OCI-LY7 (cell line): Measurements from ENCODE around the gene KCMF1. TPM values are rescaled to one million over a fixed set of nuclear protein-coding genes. Genes with fewer than 3 reads are reported as not detected.
A peak's percentile ranks its signal among the peaks of the same experiment; 100 is the strongest.

Experiments used
- BruUV-seq: library from RNA; stranded (reverse); fragments of 400-500 nt; replicated peaks from 2 replicates; lab custom pipeline; 2021; lab: Mats Ljungman, UMichigan
- CTCF ChIA-PET: fragments of 300-600 bp; sonication (Branson Sonifier 250); formaldehyde crosslinking; loops from one replicate; lab custom pipeline; 2022; ENCODE audit warnings: antibody characterized with exemption; ENCODE audit not compliant: unreplicated experiment; lab: Charles Lee
- POLR2A ChIA-PET: fragments of 300-600 bp; sonication (Branson Sonifier 250); formaldehyde crosslinking; loops from one replicate; lab custom pipeline; 2022; ENCODE audit warnings: antibody characterized with exemption; lab: Charles Lee
- DNase-seq: peaks from one replicate; pipeline ENCODE4 v3.0.0-alpha.2; 2015; ENCODE audit warnings: low spot score
- H2AFZ ChIP-seq: fragments of 200-600 bp; sonication (generic), shearing (Covaris generic); 2 replicates; pipeline ENCODE4 v1.6.1; 2014; ENCODE audit warnings: mild to moderate bottlenecking, antibody characterized with exemption, low read length, moderate library complexity
- H3K27ac ChIP-seq: fragments of 200-600 bp; sonication (generic); 2 replicates; pipeline ENCODE4 v1.5.1; 2014; ENCODE audit warnings: mixed run types, low read depth, mild to moderate bottlenecking, moderate library complexity, low read length, inconsistent platforms; ENCODE audit not compliant: poor library complexity, severe bottlenecking
- H3K36me3 ChIP-seq: fragments of 200-600 bp; sonication (generic); 2 replicates; pipeline ENCODE4 v1.6.1; 2014; ENCODE audit warnings: mild to moderate bottlenecking, antibody characterized with exemption, low read length, moderate library complexity, mixed read lengths; ENCODE audit not compliant: insufficient read depth
- H3K4me1 ChIP-seq: fragments of 200-600 bp; sonication (generic); 2 replicates; pipeline ENCODE4 v1.5.1; 2014; ENCODE audit warnings: mild to moderate bottlenecking, low read length; ENCODE audit not compliant: insufficient read depth, poor library complexity, severe bottlenecking
- H3K4me2 ChIP-seq: fragments of 200-600 bp; sonication (generic); 2 replicates; pipeline ENCODE4 v1.6.1; 2014; ENCODE audit warnings: mild to moderate bottlenecking, low read length
- H3K4me3 ChIP-seq: fragments of 200-600 bp; sonication (generic); 2 replicates; pipeline ENCODE4 v1.5.1; 2014; ENCODE audit warnings: mild to moderate bottlenecking, low read depth, low read length; ENCODE audit not compliant: poor library complexity, severe bottlenecking
- H3K79me2 ChIP-seq: fragments of 200-600 bp; sonication (generic); 2 replicates; pipeline ENCODE4 v1.6.1; 2016; ENCODE audit warnings: low read depth, mild to moderate bottlenecking, low read length, moderate library complexity, mixed read lengths; ENCODE audit not compliant: insufficient read depth
- H3K9me2 ChIP-seq: fragments of 200-600 bp; sonication (generic); 2 replicates; pipeline ENCODE4 v1.6.1; 2016; ENCODE audit warnings: mild to moderate bottlenecking, low read length, mixed read lengths; ENCODE audit not compliant: insufficient read depth
- H3K9me3 ChIP-seq: fragments of 200-600 bp; sonication (generic); 2 replicates; pipeline ENCODE4 v1.6.1; 2014; ENCODE audit warnings: mild to moderate bottlenecking, mixed run types, low read length, mixed read lengths
- H4K20me1 ChIP-seq: fragments of 200-600 bp; sonication (generic); 2 replicates; pipeline ENCODE4 v1.6.1; 2014; ENCODE audit warnings: mild to moderate bottlenecking, antibody characterized with exemption, low read length, moderate library complexity, mixed read lengths; ENCODE audit not compliant: insufficient read depth
- CTCF ChIP-seq: fragments of 200-600 bp; sonication (generic); conservative IDR thresholded peaks from 2 replicates; pipeline ENCODE4 v1.5.1; 2014; ENCODE audit warnings: mild to moderate bottlenecking, antibody characterized with exemption, low read length, moderate library complexity, mixed read lengths
- EZH2phosphoT487 ChIP-seq: fragments of 200-600 bp; sonication (generic); IDR thresholded peaks from 2 replicates; pipeline ENCODE4 v1.6.1; 2018; ENCODE audit warnings: low read depth, borderline replicate concordance, mild to moderate bottlenecking, mixed run types, antibody characterized with exemption, low read length, moderate library complexity, mixed read lengths
- intact Hi-C: fragments of 100-400 bp; cut with micrococcal nuclease; formaldehyde crosslinking; loops from one replicate; pipeline ENCODE4 v1.10.0; 2022; ENCODE audit not compliant: unreplicated experiment
- total RNA-seq, 2 experiments: library from RNA; depleted of rRNA in 1 of 2; stranded (reverse); fragments of >200 nt in 1 of 2; shearing (Covaris generic) in 1 of 2; gene quantifications; 2 replicates each; pipeline ENCODE4 v1.2.3, GENCODE V29; 2014 to 2022

KCMF1 gene
- total RNA-seq, 2 experiments from 2014 or later: 42.2 to 95.1 TPM

DNA sequence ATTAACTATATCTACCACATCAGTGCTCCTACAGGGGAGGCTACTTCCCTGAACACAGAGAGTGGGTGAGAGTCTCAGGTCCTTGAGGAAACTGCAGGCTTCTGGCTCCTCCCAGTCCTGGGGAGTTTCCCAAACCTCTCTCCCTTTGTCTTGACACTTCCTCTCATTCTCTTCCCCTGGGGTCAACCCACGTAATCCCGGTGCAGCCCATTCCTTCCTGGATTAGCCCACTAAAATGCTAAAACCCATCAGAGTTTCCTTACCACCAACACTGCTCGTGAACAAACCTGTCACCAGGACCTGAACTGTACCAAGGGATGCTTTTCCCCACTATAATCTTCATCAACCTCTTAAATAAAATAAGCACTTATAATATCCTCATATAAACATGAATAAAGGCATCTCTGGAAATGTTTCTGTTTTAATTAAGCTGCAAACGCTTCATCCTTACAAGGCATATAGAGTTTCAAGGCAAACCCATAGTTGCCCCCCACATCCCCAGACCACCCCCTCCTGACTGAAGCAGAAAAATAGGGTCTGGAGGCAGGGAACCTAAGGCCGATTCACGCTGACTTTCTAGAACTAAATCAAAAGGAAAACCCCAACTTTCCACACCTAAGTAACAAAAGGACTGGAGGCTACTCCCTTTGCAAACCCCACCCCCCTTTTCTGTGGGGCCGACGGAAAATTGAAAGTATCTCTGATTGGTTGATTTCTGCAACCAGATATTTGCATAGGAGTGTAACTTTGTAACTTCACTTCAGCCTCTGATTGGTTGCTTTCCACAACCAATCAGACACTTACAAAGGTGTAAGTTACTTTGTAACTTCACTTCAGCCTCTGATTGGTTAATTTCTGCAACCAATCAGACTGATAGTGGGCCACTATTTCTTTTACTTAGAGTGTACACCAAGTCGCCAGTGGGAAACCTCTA lies 46.5 kb upstream of the KCMF1 start:
- Histone ChIP-seq H3K9me2 (no peaks in the 10 kb centered on the region), H3K4me2 (peak overlapping the region; percentile 77), H2AFZ (peak overlapping the region; percentile 70; the same call in 1 of the 2 replicates), H3K79me2 (no peaks in the 10 kb centered on the region), H3K4me3 (peak overlapping the region; percentile 25), H4K20me1 (no peaks in the 10 kb centered on the region), H3K27ac (peak overlapping the region; percentile 47), H3K4me1 (peaks cover 40% of the 10 kb centered on the region), H3K9me3 (no peaks in the 10 kb centered on the region), H3K36me3 (no peaks in the 10 kb centered on the region)
- DNase-seq: peak; percentile 82
- CTCF ChIA-PET: interaction anchor here (2.1 to 2.2 kb wide), 2 partner anchors 16 to 18 kb away, joined by 11 to 12 read pairs; partner anchors contain the start of gene TMSB10
- intact Hi-C loops: loop anchor here (1.0 to 5.0 kb wide), 4 partner anchors 19 to 378 kb away; partner anchors contain the start of gene TMSB10
- POLR2A ChIA-PET: interaction anchor here (0.6 to 2.4 kb wide), 6 partner anchors 16 to 45 kb away, joined by 3 to 22 read pairs (median 8); partner anchors contain the start of gene TMSB10
- BruUV-seq: TSS peak; percentile 82
- TF ChIP-seq EZH2phosphoT487 (no peak), CTCF (no peak)

DNA sequence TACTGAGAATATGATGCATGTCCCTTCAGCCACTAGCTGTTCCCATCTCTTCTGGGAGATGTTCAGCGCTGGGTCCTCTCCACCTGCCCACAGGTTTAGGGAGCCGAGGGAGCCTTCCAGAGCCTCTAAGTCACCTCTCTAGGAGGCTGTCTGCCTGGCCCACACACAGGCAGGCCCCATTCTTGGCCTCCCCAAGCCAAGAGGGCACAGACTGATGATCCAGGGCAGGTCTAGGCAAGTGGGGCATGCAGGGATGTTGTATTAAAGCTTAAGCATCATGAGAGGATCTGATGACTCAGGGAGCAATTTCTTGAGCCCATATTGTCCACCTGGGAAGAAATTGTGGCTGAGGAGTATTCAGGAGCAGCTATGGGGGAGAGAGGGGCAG lies 45.6 kb upstream of the KCMF1 start:
- no peaks in the 10 kb centered on the region for H3K9me3 ChIP-seq
- no peaks in the 10 kb centered on the region for H3K9me2 ChIP-seq
- H3K4me2 ChIP-seq: peak overlapping the region; percentile 77
- H3K79me2 ChIP-seq: peaks cover 3% of the 10 kb centered on the region; the same call in 1 of the 2 replicates
- intact Hi-C loops: loop anchor here (1.0 to 5.0 kb wide), 4 partner anchors 20 to 377 kb away; partner anchors contain the start of gene TMSB10
- H3K27ac ChIP-seq: peak overlapping the region; percentile 47
- H2AFZ ChIP-seq: peak overlapping the region; percentile 70
- H3K4me3 ChIP-seq: peak overlapping the region; percentile 74
- no TSS peak for BruUV-seq
- ChIA-PET POLR2A (interaction anchor here (0.5 to 2.4 kb wide), 12 partner anchors 13 to 93 kb away, joined by 3 to 22 read pairs (median 4); partner anchors contain the start of gene TMSB10), CTCF (interaction anchor here (0.6 to 2.2 kb wide), 8 partner anchors 15 to 519 kb away, joined by 3 to 30 read pairs (median 12); partner anchors contain the start of gene TMSB10)
- peaks cover 32% of the 10 kb centered on the region for H3K4me1 ChIP-seq
- no peaks in the 10 kb centered on the region for H3K36me3 ChIP-seq
- no peak for TF ChIP-seq CTCF
- no peak for TF ChIP-seq EZH2phosphoT487
- DNase-seq: no peak
- H4K20me1 ChIP-seq: no peaks in the 10 kb centered on the region
